Measurements from ENCODE around the gene LCE4A. TPM values are rescaled to one million over a fixed set of nuclear protein-coding genes. Genes with fewer than 3 reads are reported as not detected.

LCE4A gene
- total RNA-seq, 8 experiments from 2014 or later, result not detected

DNA sequence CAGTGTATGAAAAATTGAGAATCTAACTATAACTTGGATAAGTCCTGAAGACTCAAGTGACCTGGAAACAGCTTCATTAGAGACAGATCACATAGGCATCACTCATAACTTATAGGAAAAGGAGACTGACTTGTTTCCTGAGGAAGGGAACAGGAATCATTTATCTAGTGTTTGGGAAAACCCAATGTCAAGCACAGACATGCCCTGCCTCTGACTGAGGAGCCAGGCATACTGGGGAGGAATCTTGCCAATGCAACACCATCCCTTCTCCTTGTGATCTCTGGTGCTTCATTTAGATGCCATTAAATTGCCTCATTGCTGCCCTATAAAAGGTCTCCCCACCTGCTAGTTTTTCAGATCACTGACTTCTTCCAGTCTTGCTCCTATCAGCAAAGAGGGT, 10.3 kb downstream of the LCE4A start:
- Histone ChIP-seq H3K4me1 (replicated peaks in 1 of 2) (no peaks in the 10 kb centered on the region), H3K4me3 (no peak overlapping the region), H3K27ac (no peak overlapping the region)
- ATAC-seq (replicated peaks in 6 of 8), result no peak
- in situ Hi-C loops (cut with MboI; ENCODE audit: low pct_unique_long_range_greater_than_20kb in 2 of 9, low sequenced_read_pairs in 9 of 9, unreplicated experiment in 9 of 9), result no loop called here

- no peak for ATAC-seq (replicated peaks in 6 of 8)
- Histone ChIP-seq H3K27ac (no peak overlapping the region), H3K4me1 (replicated peaks in 1 of 2) (no peaks in the 10 kb centered on the region), H3K4me3 (no peak overlapping the region)
- in situ Hi-C loops (cut with MboI; ENCODE audit: low pct_unique_long_range_greater_than_20kb in 2 of 9, low sequenced_read_pairs in 9 of 9, unreplicated experiment in 9 of 9), result no loop called here
These were observed 17.3 kb downstream of the LCE4A start for GRCh38 chr1:152725261-152725660.

GRCh38 chr1:152728986-152729385, 21.0 kb downstream of the LCE4A start:
- Histone ChIP-seq H3K4me3 (no peak overlapping the region), H3K27ac (no peak overlapping the region), H3K4me1 (replicated peaks in 1 of 2) (no peaks in the 10 kb centered on the region)
- 0 to 83% (median 8%) methylated on average over 1 of the region's 1 CpG; no CpG with 5 or more reads in 5 of the 10 experiments for WGBS, 10 experiments
- ATAC-seq (replicated peaks in 6 of 8), result no peak
- in situ Hi-C loops (cut with MboI; ENCODE audit: low pct_unique_long_range_greater_than_20kb in 2 of 9, low sequenced_read_pairs in 9 of 9, unreplicated experiment in 9 of 9), result no loop called here

- Histone ChIP-seq H3K4me1 (replicated peaks in 1 of 2) (no peaks in the 10 kb centered on the region), H3K27ac (no peak overlapping the region), H3K4me3 (no peak overlapping the region)
- in situ Hi-C loops (cut with MboI; ENCODE audit: low pct_unique_long_range_greater_than_20kb in 2 of 9, low sequenced_read_pairs in 9 of 9, unreplicated experiment in 9 of 9), result no loop called here
- WGBS, 10 experiments, result 0 to 60% (median 8%) methylated on average over 1 of the region's 1 CpG; no CpG with 5 or more reads in 4 of the 10 experiments
- ATAC-seq (replicated peaks in 6 of 8), result peak in 2 of 8 experiments; percentile 24 to 32
These were observed 27.7 kb downstream of the LCE4A start for GRCh38 chr1:152735648-152736047.

GRCh38 chr1:152737997-152738396, 30.0 kb downstream of the LCE4A start:
- ATAC-seq (replicated peaks in 6 of 8), result peak in 2 of 8 experiments; percentile 76 to 84
- no peak overlapping the region for H3K4me3 ChIP-seq
- in situ Hi-C loops (cut with MboI; ENCODE audit: low pct_unique_long_range_greater_than_20kb in 2 of 9, low sequenced_read_pairs in 9 of 9, unreplicated experiment in 9 of 9), result no loop called here
- H3K27ac ChIP-seq, result no peak overlapping the region
- WGBS, 10 experiments, result 10 to 100% (median 48%) methylated on average over 1 to 4 of the region's 5 CpGs; no CpG with 5 or more reads in 2 of the 10 experiments
- no peaks in the 10 kb centered on the region for H3K4me1 ChIP-seq (replicated peaks in 1 of 2)

DNA sequence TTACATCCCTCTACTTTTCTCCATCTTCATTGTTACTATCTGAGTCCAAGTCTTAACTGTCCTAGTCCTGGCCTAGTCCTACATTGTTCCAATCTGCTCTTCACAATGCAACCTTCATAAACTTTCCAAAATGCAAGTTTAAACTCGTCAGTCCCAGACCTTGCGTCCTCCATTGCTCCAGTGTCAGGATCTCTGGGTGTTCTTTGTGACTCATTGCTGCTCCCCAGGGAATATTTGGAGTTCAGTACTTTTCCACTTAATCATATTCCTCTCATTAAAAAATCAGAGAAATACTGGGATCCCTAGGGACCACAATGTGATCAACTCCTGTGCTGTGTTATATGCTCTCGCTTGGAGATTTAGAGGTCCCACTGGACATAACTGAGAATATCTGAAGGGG, 31.9 kb downstream of the LCE4A start:
- WGBS, 10 experiments, result 44 to 80% (median 60%) methylated on average over 2 to 3 of the region's 3 CpGs; no CpG with 5 or more reads in 3 of the 10 experiments
- no peaks in the 10 kb centered on the region for H3K4me1 ChIP-seq (replicated peaks in 1 of 2)
- H3K27ac ChIP-seq, result no peak overlapping the region
- H3K4me3 ChIP-seq, result no peak overlapping the region
- ATAC-seq (replicated peaks in 6 of 8), result no peak
- in situ Hi-C loops (cut with MboI; ENCODE audit: low pct_unique_long_range_greater_than_20kb in 2 of 9, low sequenced_read_pairs in 9 of 9, unreplicated experiment in 9 of 9), result no loop called here

GRCh38 chr1:152741656-152742055, 33.7 kb downstream of the LCE4A start:
- in situ Hi-C loops (cut with MboI; ENCODE audit: low pct_unique_long_range_greater_than_20kb in 2 of 9, low sequenced_read_pairs in 9 of 9, unreplicated experiment in 9 of 9), result no loop called here
- H3K27ac ChIP-seq, result no peak overlapping the region
- H3K4me3 ChIP-seq, result no peak overlapping the region
- no peaks in the 10 kb centered on the region for H3K4me1 ChIP-seq (replicated peaks in 1 of 2)
- no peak for ATAC-seq (replicated peaks in 6 of 8)

- 0 to 67% (median 20%) methylated on average over 1 of the region's 2 CpGs; no CpG with 5 or more reads in 3 of the 10 experiments for WGBS, 10 experiments
- in situ Hi-C loops (cut with MboI; ENCODE audit: low pct_unique_long_range_greater_than_20kb in 2 of 9, low sequenced_read_pairs in 9 of 9, unreplicated experiment in 9 of 9), result no loop called here
- ATAC-seq (replicated peaks in 6 of 8), result peak in 2 of 8 experiments; percentile 82 to 89
These were observed 35.6 kb downstream of the LCE4A start for GRCh38 chr1:152743371-152744145.

GRCh38 chr1:152745289-152745704, 37.3 kb downstream of the LCE4A start:
- H3K4me1 ChIP-seq (replicated peaks in 1 of 2), result no peaks in the 10 kb centered on the region
- no peak overlapping the region for H3K27ac ChIP-seq
- peak in 1 of 8 experiments; percentile 42 for ATAC-seq (replicated peaks in 6 of 8)
- in situ Hi-C loops (cut with MboI; ENCODE audit: low pct_unique_long_range_greater_than_20kb in 2 of 9, low sequenced_read_pairs in 9 of 9, unreplicated experiment in 9 of 9), result no loop called here
- H3K4me3 ChIP-seq, result no peak overlapping the region
- 38 to 100% (median 75%) methylated on average over 1 to 4 of the region's 4 CpGs; no CpG with 5 or more reads in 2 of the 10 experiments for WGBS, 10 experiments

More at GRCh38 chr1:152743371-152744145, 35.6 kb downstream of the LCE4A start:
- H3K27ac ChIP-seq, result no peak overlapping the region
- H3K4me1 ChIP-seq (replicated peaks in 1 of 2), result no peaks in the 10 kb centered on the region
- H3K4me3 ChIP-seq, result no peak overlapping the region

DNA sequence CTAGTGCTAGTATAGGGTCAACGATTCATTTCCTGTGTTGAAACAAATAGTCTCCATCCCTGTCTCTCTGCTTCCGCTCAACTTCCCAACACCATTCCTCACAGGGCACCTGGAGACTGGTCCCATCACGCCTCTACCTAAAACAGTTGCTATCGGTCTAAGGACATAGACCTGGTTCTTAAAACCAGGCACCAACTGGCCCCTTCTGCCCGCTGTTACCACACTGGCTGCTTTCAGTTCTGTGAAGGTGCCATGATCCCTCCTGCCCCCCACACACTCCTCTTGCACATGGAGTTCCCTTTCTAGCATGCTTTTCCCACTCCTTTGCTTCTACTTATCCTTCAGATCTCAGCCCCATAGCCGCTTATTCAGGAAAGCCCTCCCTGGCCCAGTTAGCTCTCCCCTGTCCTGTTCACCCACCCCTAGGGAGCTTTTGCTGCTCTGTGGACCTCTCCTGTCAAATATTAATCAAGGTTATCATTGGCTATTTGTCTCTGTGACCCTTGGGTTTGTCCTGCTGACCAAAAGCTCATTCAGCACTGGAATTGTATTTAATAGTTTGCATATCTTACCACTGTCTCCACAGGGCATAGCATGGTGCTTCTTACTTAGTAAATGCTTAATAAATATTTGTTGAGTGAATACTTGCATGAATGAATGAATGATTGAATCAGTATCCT, 37.9 kb downstream of the LCE4A start:
- ATAC-seq (replicated peaks in 6 of 8), result no peak
- in situ Hi-C loops (cut with MboI; ENCODE audit: low pct_unique_long_range_greater_than_20kb in 2 of 9, low sequenced_read_pairs in 9 of 9, unreplicated experiment in 9 of 9), result no loop called here
- H3K4me3 ChIP-seq, result no peak overlapping the region
- WGBS, 10 experiments, result 60 to 100% (median 72%) methylated on average over 1 to 6 of the region's 6 CpGs; no CpG with 5 or more reads in 3 of the 10 experiments
- no peaks in the 10 kb centered on the region for H3K4me1 ChIP-seq (replicated peaks in 1 of 2)
- H3K27ac ChIP-seq, result no peak overlapping the region

DNA sequence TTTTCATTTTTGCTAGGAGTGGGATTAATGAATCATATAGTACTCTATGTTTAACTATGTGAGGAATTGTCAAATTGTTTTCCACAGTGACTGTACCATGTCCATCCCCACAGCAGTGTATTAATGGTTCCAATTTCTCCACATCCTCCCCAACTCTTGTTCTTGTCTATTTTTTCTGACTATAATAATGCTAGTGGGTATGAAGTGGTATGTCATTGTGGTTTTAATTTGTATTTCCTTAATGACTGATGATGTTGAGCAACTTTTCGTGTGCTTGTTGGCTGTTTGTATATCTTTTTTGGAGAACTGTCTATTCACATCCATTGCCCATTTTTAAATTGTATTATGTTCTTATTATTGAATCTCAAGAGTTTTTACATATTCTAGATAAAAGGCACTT, 39.9 kb downstream of the LCE4A start:
- in situ Hi-C loops (cut with MboI; ENCODE audit: low pct_unique_long_range_greater_than_20kb in 2 of 9, low sequenced_read_pairs in 9 of 9, unreplicated experiment in 9 of 9), result no loop called here
- Histone ChIP-seq H3K27ac (no peak overlapping the region), H3K4me3 (no peak overlapping the region), H3K4me1 (replicated peaks in 1 of 2) (no peaks in the 10 kb centered on the region)
- ATAC-seq (replicated peaks in 6 of 8), result no peak
- 0 to 71% (median 11%) methylated on average over 1 of the region's 1 CpG for WGBS, 10 experiments

GRCh38 chr1:152752225-152752624, 44.3 kb downstream of the LCE4A start:
- peak in 3 of 8 experiments; percentile 63 to 100 (median 100) for ATAC-seq (replicated peaks in 6 of 8)
- Histone ChIP-seq H3K4me3 (no peak overlapping the region), H3K4me1 (replicated peaks in 1 of 2) (no peaks in the 10 kb centered on the region), H3K27ac (no peak overlapping the region)
- in situ Hi-C loops (cut with MboI; ENCODE audit: low pct_unique_long_range_greater_than_20kb in 2 of 9, low sequenced_read_pairs in 9 of 9, unreplicated experiment in 9 of 9), result no loop called here
- 0 to 78% (median 57%) methylated on average over 1 of the region's 1 CpG; no CpG with 5 or more reads in 5 of the 10 experiments for WGBS, 10 experiments

- WGBS, 10 experiments, result 0 to 83% (median 7%) methylated on average over 1 of the region's 1 CpG; no CpG with 5 or more reads in 4 of the 10 experiments
- no peaks in the 10 kb centered on the region for H3K4me1 ChIP-seq (replicated peaks in 1 of 2)
- in situ Hi-C loops (cut with MboI; ENCODE audit: low pct_unique_long_range_greater_than_20kb in 2 of 9, low sequenced_read_pairs in 9 of 9, unreplicated experiment in 9 of 9), result no loop called here
These were observed 45.6 kb downstream of the LCE4A start for GRCh38 chr1:152753586-152753985.

More at GRCh38 chr1:152753586-152753985, 45.6 kb downstream of the LCE4A start:
- Histone ChIP-seq H3K4me3 (no peak overlapping the region), H3K27ac (no peak overlapping the region)
- ATAC-seq (replicated peaks in 6 of 8), result no peak
